NCI-H146 treated with DMSO at 0.1 percent for 48 hours (cell line): ENCODE results near the gene SOCS1.

ENCODE experiments used
- DNase-seq: peaks from one replicate; lab custom pipeline; 2025; ENCODE audit not compliant: unreplicated experiment; lab: John Stamatoyannopoulos, UW

Gene SOCS1

DNA sequence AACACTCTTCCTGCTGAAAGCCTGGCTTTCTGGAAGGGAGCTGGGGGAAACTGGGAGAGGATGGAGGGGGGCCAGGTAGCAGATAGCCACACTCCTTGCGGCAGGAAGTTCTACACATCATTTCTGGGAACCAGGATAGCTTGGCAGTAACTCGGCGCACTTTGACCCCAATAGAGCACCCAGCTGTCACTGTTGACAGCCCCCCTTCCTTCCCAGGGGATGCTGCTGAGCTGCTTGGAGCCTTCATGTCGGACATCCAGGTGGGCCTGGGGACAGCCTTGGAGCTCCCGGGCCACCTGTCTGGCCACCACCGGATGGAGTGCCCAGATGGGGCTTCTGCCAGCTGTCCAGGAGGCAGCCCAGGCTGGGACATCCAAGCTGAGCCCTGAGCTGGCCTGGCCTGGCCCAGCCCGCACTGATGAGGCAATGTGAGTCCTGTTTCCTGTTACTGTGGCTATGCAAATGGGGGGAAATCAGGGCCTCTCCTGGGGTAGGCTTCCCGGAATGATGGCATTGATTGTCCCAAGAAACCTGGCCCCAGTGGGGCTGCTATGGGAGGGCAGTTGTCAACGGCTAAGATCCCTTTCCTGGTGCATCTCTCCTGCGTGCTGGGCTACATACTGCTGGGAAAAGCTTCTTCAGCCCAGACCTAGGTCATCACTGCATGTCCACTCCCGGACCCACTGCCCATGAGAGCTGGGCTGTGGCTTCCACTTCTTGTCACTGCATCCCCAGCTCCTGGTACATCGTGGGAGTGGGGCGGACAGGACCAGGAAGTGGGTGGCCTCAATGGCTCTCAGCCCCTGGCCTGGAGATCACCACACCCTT lies 50.0 kb downstream of the SOCS1 start:
- DNase-seq: no peak

GRCh38 chr16:11205065-11205699 lies 50.8 kb downstream of the SOCS1 start:
- no peak for DNase-seq

DNA sequence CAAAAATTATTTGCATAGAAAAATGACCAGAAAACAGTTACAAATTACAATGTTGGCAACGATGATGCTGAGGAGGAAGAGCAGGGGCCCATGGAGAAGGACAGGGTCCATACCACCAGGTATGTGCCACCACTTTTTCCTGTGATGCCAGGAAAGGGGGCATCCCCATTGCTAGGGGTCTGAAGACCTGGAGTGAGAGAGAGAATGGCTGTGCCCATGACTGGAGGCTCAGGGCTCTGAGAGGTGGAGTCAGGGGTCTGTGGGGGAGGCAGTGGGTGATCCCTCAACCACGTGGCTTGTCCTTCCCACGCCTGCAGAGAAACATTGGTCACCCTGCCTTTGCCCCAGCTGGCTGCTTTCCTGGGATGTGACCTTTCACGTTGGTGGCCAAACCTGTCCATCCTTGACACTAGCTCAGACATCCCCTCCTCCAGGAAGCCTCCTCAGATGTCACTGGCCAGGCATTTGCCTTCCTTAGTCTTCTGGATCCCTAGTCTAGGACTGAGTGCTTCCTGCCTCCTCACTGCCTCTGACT lies 51.4 kb downstream of the SOCS1 start:
- DNase-seq: no peak
